LNCaP clone FGC (cell line): Measurements from ENCODE around the gene TPD52L2.

ENCODE experiments used
- DNase-seq: peaks from one replicate; pipeline ENCODE4 v3.0.0-alpha.2; 2011; ENCODE audit warnings: low read depth
- H3K4me3 ChIP-seq: 2 replicates; pipeline ENCODE4 v1.5.1; 2011; ENCODE audit warnings: mild to moderate bottlenecking, low read depth, low read length, control low read depth
- CTCF ChIP-seq: IDR thresholded peaks from 2 replicates; pipeline ENCODE4 v1.5.1; 2012; ENCODE audit warnings: mild to moderate bottlenecking; ENCODE audit not compliant: control insufficient read depth, insufficient read depth; ENCODE audit errors: extremely low read depth

TPD52L2 gene

DNA sequence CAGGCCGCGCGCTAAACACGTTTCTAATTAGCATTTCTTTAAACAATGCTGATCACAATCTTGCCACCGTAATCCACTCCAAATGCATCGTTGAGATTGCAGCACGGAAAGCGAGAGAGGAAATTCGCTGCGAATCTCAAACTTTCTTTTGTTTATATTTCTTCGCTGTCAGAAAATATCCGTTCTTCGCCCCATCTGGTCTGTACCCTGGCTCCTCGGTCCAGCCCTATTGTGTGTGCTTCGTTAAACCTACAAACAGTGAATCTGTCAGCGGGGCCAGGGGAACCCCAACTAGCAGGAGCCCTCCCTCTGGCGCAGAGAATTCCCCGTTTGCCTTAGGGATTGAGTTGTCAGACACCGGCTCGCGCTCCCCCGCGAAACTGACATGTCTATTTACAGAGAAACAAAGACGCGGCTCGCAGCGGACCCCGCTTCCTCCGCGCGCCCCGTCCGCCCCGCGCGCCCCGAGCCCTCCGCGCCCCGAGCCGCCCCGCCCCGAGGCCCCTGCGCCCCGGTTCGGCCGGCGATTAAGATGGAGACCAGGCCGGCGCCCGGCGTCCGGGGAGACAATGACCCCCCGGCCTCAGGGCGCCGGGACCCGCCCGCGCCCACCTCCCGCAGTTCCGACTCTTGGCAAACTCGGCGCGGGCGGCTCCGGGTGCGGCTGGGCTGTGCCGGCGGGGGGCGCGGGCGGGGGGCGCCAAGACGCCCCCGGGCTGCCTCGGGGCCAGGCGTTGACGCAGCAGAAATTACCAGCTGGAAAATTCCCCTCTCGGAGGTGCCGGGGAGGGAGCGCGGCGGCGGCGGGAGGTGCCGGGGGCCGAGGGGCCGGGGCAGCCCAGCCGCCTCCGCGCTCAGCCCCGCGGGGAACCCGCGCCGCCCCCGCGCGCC lies 34.9 kb upstream of the TPD52L2 start:
- no peak for TF ChIP-seq CTCF
- DNase-seq, result no peak
- no peak overlapping the region for H3K4me3 ChIP-seq

GRCh38 chr20:63830841-63831588 lies 34.1 kb upstream of the TPD52L2 start, which contains the start of gene ZBTB46:
Gene ZBTB46, minus strand, starts transcription at chr20:63831264. Its CDS starts 40,507 bp downstream, at chr20:63790757.
- H3K4me3 ChIP-seq, result peak within 1 kb of the TSS; percentile 33
- TF ChIP-seq CTCF, result no peak
- DNase-seq, result no peak

DNA sequence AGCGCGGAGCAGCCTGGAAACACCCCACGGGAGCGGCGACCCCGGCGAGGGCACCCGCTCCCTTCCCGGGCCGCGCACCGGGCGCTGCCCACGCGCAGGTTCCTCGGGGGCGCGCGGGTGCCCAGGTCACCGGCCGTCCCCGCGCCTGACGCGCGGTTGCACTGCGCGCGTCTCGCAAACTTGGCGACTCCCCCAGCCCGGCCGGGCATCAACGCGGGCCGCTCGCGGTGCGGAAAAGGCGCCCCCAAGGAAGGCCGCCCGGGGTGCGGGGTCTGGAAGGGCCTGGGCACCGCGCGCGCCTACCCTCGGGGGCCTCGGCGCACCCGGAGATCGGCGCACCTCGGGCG lies 33.5 kb upstream of the TPD52L2 start:
- H3K4me3 ChIP-seq, result peak overlapping the region; percentile 33
- no peak for DNase-seq
- TF ChIP-seq CTCF, result no peak

DNA sequence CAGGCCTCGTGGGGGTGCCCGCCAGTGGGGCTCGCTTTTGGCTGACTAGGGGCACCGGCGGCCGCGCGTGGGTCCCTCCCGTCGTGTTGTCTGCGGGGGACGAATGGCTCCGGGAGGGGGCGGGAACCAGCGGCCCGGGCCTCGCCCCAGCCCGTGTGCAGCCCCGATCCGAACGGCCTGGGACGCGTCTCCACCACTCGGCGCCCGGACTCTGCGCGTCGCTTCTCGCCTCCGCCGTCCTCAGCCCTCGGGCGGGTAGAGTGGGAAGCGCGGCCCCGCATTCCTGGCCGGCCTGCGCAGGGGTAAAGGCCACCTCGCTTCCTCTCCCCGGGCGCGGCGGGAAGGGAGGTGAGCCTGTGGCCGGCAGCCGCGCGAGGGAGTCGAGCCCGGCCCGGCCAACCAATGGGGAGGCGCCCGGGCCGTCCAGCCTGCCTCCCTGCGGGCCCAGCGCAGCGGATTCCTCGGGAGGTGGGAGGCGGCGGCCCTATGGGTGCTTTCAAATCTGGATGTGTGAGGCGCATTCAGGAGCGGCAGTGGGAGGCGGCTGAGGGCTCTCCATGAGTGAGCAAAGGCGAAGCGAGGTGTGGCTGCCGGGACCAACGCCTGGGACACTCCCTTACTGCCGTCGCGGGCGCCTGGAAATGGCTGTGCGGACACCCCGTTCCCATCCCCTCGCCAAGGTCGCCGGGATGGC lies 32.9 kb upstream of the TPD52L2 start:
- TF ChIP-seq CTCF, result no peak
- H3K4me3 ChIP-seq, result no peak overlapping the region
- DNase-seq, result no peak

GRCh38 chr20:63833776-63834490 lies 31.1 kb upstream of the TPD52L2 start:
- no peak for DNase-seq
- no peak overlapping the region for H3K4me3 ChIP-seq
- no peak for TF ChIP-seq CTCF

GRCh38 chr20:63834491-63834880 lies 30.6 kb upstream of the TPD52L2 start:
- H3K4me3 ChIP-seq, result no peak overlapping the region
- no peak for TF ChIP-seq CTCF
- DNase-seq, result no peak
